Activated CD8-positive, alpha-beta T cell treated with anti-CD3 and anti-CD28 coated beads for 36 hours (primary cell): ENCODE measurements around the gene FLOT1. TPM values are rescaled to one million over a fixed set of nuclear protein-coding genes. Genes with fewer than 3 reads are reported as not detected.
"Not testable (repeated sequence)": the region's sequence is repeated elsewhere in the genome, so short reads cannot be mapped to it uniquely, and the experiment has no call there.

Source experiments
- ATAC-seq: fragments of 200-7000 bp; cut with Tn5 transposase; one replicate; pipeline ENCODE4 v1.10.0; 2021; ENCODE audit warnings: mild to moderate bottlenecking, moderate library complexity
- CTCF ChIA-PET: fragments of 350-600 bp; sonication (Branson Sonifier 250); formaldehyde crosslinking; loops from one replicate; lab custom pipeline; 2021; ENCODE audit warnings: antibody characterized with exemption; lab: Charles Lee
- POLR2A ChIA-PET: fragments of 350-600 bp; sonication (Branson Sonifier 250); formaldehyde crosslinking; loops from one replicate; lab custom pipeline; 2021; ENCODE audit warnings: antibody characterized with exemption; lab: Charles Lee
- DNase-seq: peaks from one replicate; pipeline ENCODE4 v3.0.0-alpha.2; 2020
- H3K27ac Mint-ChIP-seq: one replicate; pipeline ENCODE4 v1.8.0; 2021; ENCODE audit warnings: mild to moderate bottlenecking, mixed read lengths
- H3K27me3 Mint-ChIP-seq: one replicate; pipeline ENCODE4 v1.8.0; 2021; ENCODE audit warnings: mixed read lengths
- H3K36me3 Mint-ChIP-seq: one replicate; pipeline ENCODE4 v1.8.0; 2021; ENCODE audit warnings: low read depth, mixed read lengths
- H3K4me1 Mint-ChIP-seq: one replicate; pipeline ENCODE4 v1.8.0; 2021; ENCODE audit warnings: low read depth, mixed read lengths
- H3K4me3 Mint-ChIP-seq: one replicate; pipeline ENCODE4 v1.8.0; 2021; ENCODE audit warnings: mild to moderate bottlenecking, moderate library complexity, mixed read lengths
- H3K9me3 Mint-ChIP-seq: one replicate; pipeline ENCODE4 v1.8.0; 2021; ENCODE audit warnings: mixed read lengths
- CTCF ChIP-seq: fragments of 200-600 bp; IDR thresholded peaks from one replicate; pipeline ENCODE4 v1.8.0; 2022; ENCODE audit warnings: antibody characterized with exemption, mild to moderate bottlenecking
- intact Hi-C: fragments of 100-400 bp; cut with micrococcal nuclease; formaldehyde crosslinking; loops from one replicate; pipeline ENCODE4 v1.10.0; 2022
- total RNA-seq, 2 experiments: library from RNA; stranded (reverse); gene quantifications; one replicate each; pipeline ENCODE4 v1.2.3, GENCODE V29; 2021

FLOT1 gene
- total RNA-seq, 2 experiments from 2014 or later: 135 TPM

- TF ChIP-seq CTCF: no peak
- ChIA-PET CTCF (interaction anchor here (0.7 to 1.6 kb wide), 10 partner anchors 10 to 312 kb away, joined by 3 to 4 read pairs (median 3); no protein-coding TSS in a partner anchor), POLR2A (interaction anchor here (0.8 to 11.6 kb wide), 10 partner anchors 19 to 116 kb away, joined by 3 to 198 read pairs (median 4); partner anchors contain the start of genes FLOT1 and IER3)
- peak overlapping the region; percentile 99 for H3K27ac Mint-ChIP-seq
- H3K9me3 Mint-ChIP-seq: peaks cover 3% of the 10 kb centered on the region
- H3K4me1 Mint-ChIP-seq: peaks cover 77% of the 10 kb centered on the region
- peak overlapping the region; percentile 13 for H3K4me3 Mint-ChIP-seq
- no peaks in the 10 kb centered on the region for H3K27me3 Mint-ChIP-seq
- intact Hi-C loops: loop anchor here (1.0 kb wide), 1 partner anchor 22 kb away; no protein-coding TSS in a partner anchor
- ATAC-seq (no peak), DNase-seq (no peak)
- H3K36me3 Mint-ChIP-seq: peaks cover 11% of the 10 kb centered on the region
These were observed 24.1 kb upstream of the FLOT1 start for GRCh38 chr6:30766461-30767157.

- POLR2A ChIA-PET: interaction anchor here (0.8 to 11.6 kb wide), 6 partner anchors 18 to 64 kb away, joined by 3 to 198 read pairs (median 6); partner anchors contain the start of genes FLOT1 and IER3
- intact Hi-C loops, DNase-seq, H3K4me3 Mint-ChIP-seq, ATAC-seq, H3K9me3 Mint-ChIP-seq, H3K27me3 Mint-ChIP-seq: not testable (repeated sequence)
- CTCF ChIA-PET: interaction anchor here (0.9 to 1.6 kb wide), 6 partner anchors 9 to 64 kb away, joined by 3 to 6 read pairs (median 4); no protein-coding TSS in a partner anchor
- Mint-ChIP-seq H3K4me1 (peaks cover 77% of the 10 kb centered on the region), H3K36me3 (peaks cover 11% of the 10 kb centered on the region), H3K27ac (peak overlapping the region; percentile 52)
These were observed 23.0 kb upstream of the FLOT1 start for GRCh38 chr6:30765495-30765894.

GRCh38 chr6:30764490-30765043 lies 22.1 kb upstream of the FLOT1 start:
- H3K27me3 Mint-ChIP-seq, DNase-seq, H3K9me3 Mint-ChIP-seq, intact Hi-C loops, ATAC-seq: not testable (repeated sequence)
- CTCF ChIA-PET: interaction anchor here (1.3 to 2.5 kb wide), 3 partner anchors 33 to 63 kb away, joined by 6 to 8 read pairs (median 7); no protein-coding TSS in a partner anchor
- peak overlapping the region; percentile 15 for H3K4me3 Mint-ChIP-seq
- POLR2A ChIA-PET: interaction anchor here (1.1 to 11.6 kb wide), 5 partner anchors 9 to 55 kb away, joined by 3 to 198 read pairs (median 6); partner anchors contain the start of genes FLOT1 and IER3
- H3K27ac Mint-ChIP-seq: peak overlapping the region; percentile 85
- H3K4me1 Mint-ChIP-seq: peaks cover 72% of the 10 kb centered on the region
- peaks cover 11% of the 10 kb centered on the region for H3K36me3 Mint-ChIP-seq

GRCh38 chr6:30763618-30764489 lies 21.4 kb upstream of the FLOT1 start:
- H3K9me3 Mint-ChIP-seq: peaks cover 4% of the 10 kb centered on the region
- ChIA-PET POLR2A (interaction anchor here (0.9 to 11.6 kb wide), 6 partner anchors 10 to 56 kb away, joined by 3 to 198 read pairs (median 6); partner anchors contain the start of genes FLOT1 and IER3), CTCF (interaction anchor here (1.2 to 2.5 kb wide), 5 partner anchors 24 to 64 kb away, joined by 3 to 8 read pairs (median 6); no protein-coding TSS in a partner anchor)
- H3K27me3 Mint-ChIP-seq: no peaks in the 10 kb centered on the region
- H3K27ac Mint-ChIP-seq: peak overlapping the region; percentile 85
- peak overlapping the region; percentile 15 for H3K4me3 Mint-ChIP-seq
- peaks cover 11% of the 10 kb centered on the region for H3K36me3 Mint-ChIP-seq
- intact Hi-C loops: no loop called here
- ATAC-seq (no peak), DNase-seq (no peak)
- H3K4me1 Mint-ChIP-seq: peaks cover 68% of the 10 kb centered on the region
- TF ChIP-seq CTCF: no peak

GRCh38 chr6:30763155-30763617 lies 20.7 kb upstream of the FLOT1 start:
- CTCF ChIA-PET: interaction anchor here (1.2 to 2.5 kb wide), 4 partner anchors 25 to 65 kb away, joined by 3 to 8 read pairs (median 6); no protein-coding TSS in a partner anchor
- Mint-ChIP-seq H3K9me3 (peaks cover 4% of the 10 kb centered on the region), H3K27ac (peak overlapping the region; percentile 85), H3K36me3 (peaks cover 11% of the 10 kb centered on the region), H3K4me1 (peaks cover 64% of the 10 kb centered on the region), H3K27me3 (no peaks in the 10 kb centered on the region), H3K4me3 (no peak overlapping the region)
- DNase-seq (no peak), ATAC-seq (no peak)
- intact Hi-C loops: no loop called here
- no peak for TF ChIP-seq CTCF
- POLR2A ChIA-PET: interaction anchor here (0.9 to 11.6 kb wide), 4 partner anchors 11 to 46 kb away, joined by 3 to 198 read pairs (median 6); partner anchors contain the start of genes FLOT1 and IER3
